HEK293 (cell line): ENCODE measurements around the gene DST.

Source experiments
- CTCF ChIA-PET: fragments of 350-600 bp; formaldehyde crosslinking; extraction: SDS; loops from one replicate; lab custom pipeline; 2021; ENCODE audit warnings: antibody characterized with exemption; lab: Yijun Ruan, JAX
- POLR2A ChIA-PET: fragments of 300-600 bp; formaldehyde crosslinking; extraction: SDS; loops from one replicate; lab custom pipeline; 2020; ENCODE audit warnings: antibody characterized with exemption, inconsistent platforms; lab: Yijun Ruan, JAX
- H3K27ac ChIP-seq: fragments of 200-500 bp; sonication (Bioruptor generic); 2 replicates; pipeline ENCODE4 v1.5.1; 2014; ENCODE audit warnings: low read depth, low read length, control low read depth, inconsistent platforms; ENCODE audit errors: extremely low read depth
- H3K36me3 ChIP-seq, 2 experiments: fragments of 200-500 bp in 1 of 2; sonication (Bioruptor generic) in 1 of 2; 1 replicate in 1 of 2; 2 replicates in 1 of 2; pipeline ENCODE4 v1.5.1; 2014 to 2017; ENCODE audit warnings: inconsistent platforms in 2 of 2, low read length in 2 of 2; ENCODE audit not compliant: control insufficient read depth in 2 of 2, insufficient read depth in 1 of 2
- H3K4me1 ChIP-seq: fragments of 200-500 bp; sonication (Bioruptor generic); 2 replicates; pipeline ENCODE4 v1.5.1; 2014; ENCODE audit warnings: mild to moderate bottlenecking, low read length, inconsistent platforms; ENCODE audit not compliant: control insufficient read depth, insufficient read depth
- H3K4me3 ChIP-seq: 2 replicates; pipeline ENCODE4 v1.5.1; 2011; ENCODE audit warnings: low read depth, mild to moderate bottlenecking, control low read depth, low read length, moderate library complexity
- H3K9me3 ChIP-seq: fragments of 200-500 bp; sonication (Bioruptor generic); 2 replicates; pipeline ENCODE4 v1.5.1; 2014; ENCODE audit warnings: low read depth, low read length, inconsistent platforms; ENCODE audit not compliant: control insufficient read depth, insufficient read depth
- PRDM6 ChIP-seq: fragments of 450-650 bp; formaldehyde crosslinking; IDR thresholded peaks from 2 replicates; pipeline ENCODE4 v1.5.1; 2017; ENCODE audit warnings: missing biosample characterization, missing genetic modification characterization
- RBAK ChIP-seq: fragments of 450-650 bp; formaldehyde crosslinking; IDR thresholded peaks from 2 replicates; pipeline ENCODE4 v1.5.1; 2016; ENCODE audit warnings: missing biosample characterization, missing genetic modification characterization
- TRIM28 ChIP-seq: IDR thresholded peaks from 2 replicates; pipeline ENCODE4 v1.6.1; 2011; ENCODE audit warnings: low read length, control low read depth, borderline replicate concordance
- ZBTB1 ChIP-seq: fragments of 450-650 bp; formaldehyde crosslinking; IDR thresholded peaks from 2 replicates; pipeline ENCODE4 v1.5.1; 2016; ENCODE audit warnings: missing biosample characterization, missing genetic modification characterization
- ZBTB17 ChIP-seq: fragments of 450-650 bp; formaldehyde crosslinking; IDR thresholded peaks from 2 replicates; pipeline ENCODE4 v1.5.1; 2016; ENCODE audit warnings: missing biosample characterization, missing genetic modification characterization
- ZBTB26 ChIP-seq: fragments of 450-650 bp; formaldehyde crosslinking; optimal IDR thresholded peaks from 2 replicates; pipeline ENCODE3; 2016; ENCODE audit warnings: missing biosample characterization, mild to moderate bottlenecking, missing genetic modification characterization
- ZNF274 ChIP-seq, 2 experiments: fragments of 200-500 bp in 1 of 2; fragments of 450-650 bp in 1 of 2; sonication (Bioruptor generic) in 1 of 2; formaldehyde crosslinking in 1 of 2; IDR thresholded peaks; 2 replicates each; pipeline versions ENCODE4 v1.5.1 to v1.6.1; 2014 to 2016; ENCODE audit warnings: borderline replicate concordance in 1 of 2, inconsistent platforms in 1 of 2, low read length in 1 of 2, missing biosample characterization in 1 of 2, missing genetic modification characterization in 1 of 2
- ZNF433 ChIP-seq: fragments of 450-650 bp; formaldehyde crosslinking; IDR thresholded peaks from 2 replicates; pipeline ENCODE4 v1.5.1; 2016; ENCODE audit warnings: missing biosample characterization, missing genetic modification characterization, low read depth
- ZNF701 ChIP-seq: fragments of 450-650 bp; formaldehyde crosslinking; IDR thresholded peaks from 2 replicates; pipeline ENCODE4 v1.5.1; 2016; ENCODE audit warnings: missing biosample characterization, missing genetic modification characterization
- ZNF76 ChIP-seq: fragments of 450-650 bp; formaldehyde crosslinking; IDR thresholded peaks from 2 replicates; pipeline ENCODE4; 2016; ENCODE audit warnings: low read depth, missing biosample characterization, missing genetic modification characterization, borderline replicate concordance
- ZNF791 ChIP-seq: fragments of 450-650 bp; formaldehyde crosslinking; IDR thresholded peaks from 2 replicates; pipeline ENCODE4 v1.5.1; 2016; ENCODE audit warnings: missing biosample characterization, missing genetic modification characterization
- ZSCAN16 ChIP-seq: fragments of 450-650 bp; formaldehyde crosslinking; IDR thresholded peaks from 2 replicates; pipeline ENCODE4 v1.5.1; 2016; ENCODE audit warnings: missing biosample characterization, missing genetic modification characterization
- TF ChIP-seq, protein P1 (sequence below): fragments of 450-650 bp; formaldehyde crosslinking; IDR thresholded peaks from 2 replicates; pipeline ENCODE4 v1.5.1; 2016; ENCODE audit warnings: missing biosample characterization, missing genetic modification characterization
- TF ChIP-seq, protein P2 (sequence below): fragments of 450-650 bp; formaldehyde crosslinking; IDR thresholded peaks from 2 replicates; pipeline ENCODE4 v1.5.1; 2016; ENCODE audit warnings: missing biosample characterization, missing genetic modification characterization

Gene DST

GRCh38 chr6:56417823-56418222 lies 224.9 kb downstream of the DST start:
- POLR2A ChIA-PET: no interaction called here
- Histone ChIP-seq H3K27ac (no peak overlapping the region), H3K4me3 (no peak overlapping the region), H3K4me1 (no peaks in the 10 kb centered on the region; the same call in 1 of the 2 replicates), H3K36me3 (no peaks in the 10 kb centered on the region), H3K9me3 (no peaks in the 10 kb centered on the region)
- TF ChIP-seq ZNF76 (tag by site-specific recombination) (no peak), PRDM6 (tag by site-specific recombination) (no peak), TRIM28 (no peak), ZNF701 (tag by site-specific recombination) (no peak), ZBTB1 (tag by site-specific recombination) (no peak)
- TF ChIP-seq, protein P1, sequence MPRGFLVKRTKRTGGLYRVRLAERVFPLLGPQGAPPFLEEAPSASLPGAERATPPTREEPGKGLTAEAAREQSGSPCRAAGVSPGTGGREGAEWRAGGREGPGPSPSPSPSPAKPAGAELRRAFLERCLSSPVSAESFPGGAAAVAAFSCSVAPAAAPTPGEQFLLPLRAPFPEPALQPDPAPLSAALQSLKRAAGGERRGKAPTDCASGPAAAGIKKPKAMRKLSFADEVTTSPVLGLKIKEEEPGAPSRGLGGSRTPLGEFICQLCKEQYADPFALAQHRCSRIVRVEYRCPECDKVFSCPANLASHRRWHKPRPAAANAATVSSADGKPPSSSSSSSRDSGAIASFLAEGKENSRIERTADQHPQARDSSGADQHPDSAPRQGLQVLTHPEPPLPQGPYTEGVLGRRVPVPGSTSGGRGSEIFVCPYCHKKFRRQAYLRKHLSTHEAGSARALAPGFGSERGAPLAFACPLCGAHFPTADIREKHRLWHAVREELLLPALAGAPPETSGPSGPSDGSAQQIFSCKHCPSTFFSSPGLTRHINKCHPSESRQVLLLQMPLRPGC (tag by site-specific recombination): no peak
- CTCF ChIA-PET: interaction anchor here (0.7 to 0.8 kb wide), 2 partner anchors 13 to 48 kb away, joined by 5 to 8 read pairs; no protein-coding TSS in a partner anchor

GRCh38 chr6:56416247-56416646 lies 226.4 kb downstream of the DST start:
- H3K9me3 ChIP-seq: no peaks in the 10 kb centered on the region
- TF ChIP-seq ZNF274 (IDR thresholded peaks at IDR 0.05; ENCODE audit: low read length) (no peak), ZNF274 (tag by site-specific recombination; IDR thresholded peaks at IDR 0.05; ENCODE audit: borderline replicate concordance) (no peak), RBAK (tag by site-specific recombination) (no peak), ZBTB17 (no peak), ZNF791 (tag by site-specific recombination) (no peak), ZNF433 (tag by site-specific recombination) (no peak), ZBTB26 (tag by site-specific recombination) (no peak), ZSCAN16 (tag by site-specific recombination) (no peak)
- TF ChIP-seq, protein P2, sequence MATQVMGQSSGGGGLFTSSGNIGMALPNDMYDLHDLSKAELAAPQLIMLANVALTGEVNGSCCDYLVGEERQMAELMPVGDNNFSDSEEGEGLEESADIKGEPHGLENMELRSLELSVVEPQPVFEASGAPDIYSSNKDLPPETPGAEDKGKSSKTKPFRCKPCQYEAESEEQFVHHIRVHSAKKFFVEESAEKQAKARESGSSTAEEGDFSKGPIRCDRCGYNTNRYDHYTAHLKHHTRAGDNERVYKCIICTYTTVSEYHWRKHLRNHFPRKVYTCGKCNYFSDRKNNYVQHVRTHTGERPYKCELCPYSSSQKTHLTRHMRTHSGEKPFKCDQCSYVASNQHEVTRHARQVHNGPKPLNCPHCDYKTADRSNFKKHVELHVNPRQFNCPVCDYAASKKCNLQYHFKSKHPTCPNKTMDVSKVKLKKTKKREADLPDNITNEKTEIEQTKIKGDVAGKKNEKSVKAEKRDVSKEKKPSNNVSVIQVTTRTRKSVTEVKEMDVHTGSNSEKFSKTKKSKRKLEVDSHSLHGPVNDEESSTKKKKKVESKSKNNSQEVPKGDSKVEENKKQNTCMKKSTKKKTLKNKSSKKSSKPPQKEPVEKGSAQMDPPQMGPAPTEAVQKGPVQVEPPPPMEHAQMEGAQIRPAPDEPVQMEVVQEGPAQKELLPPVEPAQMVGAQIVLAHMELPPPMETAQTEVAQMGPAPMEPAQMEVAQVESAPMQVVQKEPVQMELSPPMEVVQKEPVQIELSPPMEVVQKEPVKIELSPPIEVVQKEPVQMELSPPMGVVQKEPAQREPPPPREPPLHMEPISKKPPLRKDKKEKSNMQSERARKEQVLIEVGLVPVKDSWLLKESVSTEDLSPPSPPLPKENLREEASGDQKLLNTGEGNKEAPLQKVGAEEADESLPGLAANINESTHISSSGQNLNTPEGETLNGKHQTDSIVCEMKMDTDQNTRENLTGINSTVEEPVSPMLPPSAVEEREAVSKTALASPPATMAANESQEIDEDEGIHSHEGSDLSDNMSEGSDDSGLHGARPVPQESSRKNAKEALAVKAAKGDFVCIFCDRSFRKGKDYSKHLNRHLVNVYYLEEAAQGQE (tag by site-specific recombination): no peak
- no peak overlapping the region for H3K4me3 ChIP-seq
- ChIA-PET CTCF (no interaction called here), POLR2A (no interaction called here)
- H3K36me3 ChIP-seq: no peaks in the 10 kb centered on the region
- H3K27ac ChIP-seq: no peak overlapping the region
- H3K4me1 ChIP-seq: no peaks in the 10 kb centered on the region; the same call in 1 of the 2 replicates
